Measurements from ENCODE around the gene WWOX.

Gene WWOX

GRCh38 chr16:78786635-78787034, 687.2 kb downstream of the WWOX start:
- in situ Hi-C loops (cut with HindIII; ENCODE audit: low pct_unique_long_range_greater_than_20kb, low sequenced_read_pairs) = no loop called here
- no peak for DNase-seq (ENCODE audit: low read depth in 1 of 2, low spot score in 1 of 2)
- no peak for TF ChIP-seq JUND (IDR thresholded peaks at IDR 0.05; ENCODE audit: low read depth)

DNA sequence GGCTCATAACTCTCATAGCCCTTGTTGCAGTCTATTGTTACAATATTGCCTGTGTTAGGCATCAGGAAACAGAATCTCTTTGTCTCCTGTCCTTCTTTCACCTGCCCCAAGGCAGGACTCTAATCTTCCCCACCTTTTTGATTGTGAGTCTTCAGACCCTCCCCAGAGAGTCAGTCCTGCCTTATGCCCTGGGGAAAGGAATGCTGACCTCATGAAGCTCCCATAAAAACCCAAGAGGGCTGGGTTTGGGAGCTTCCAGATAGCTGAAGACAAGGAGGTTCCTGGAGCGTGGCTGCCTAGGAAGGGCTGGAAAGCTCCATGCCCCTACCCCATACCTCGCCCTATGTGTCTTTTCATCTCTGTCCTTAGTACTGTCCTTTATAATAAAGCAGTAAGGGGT, 688.8 kb downstream of the WWOX start:
- in situ Hi-C loops (cut with HindIII; ENCODE audit: low pct_unique_long_range_greater_than_20kb, low sequenced_read_pairs) = no loop called here

GRCh38 chr16:78788696-78789095, 689.2 kb downstream of the WWOX start:
- DNase-seq (ENCODE audit: low read depth in 1 of 2, low spot score in 1 of 2) = no peak
- in situ Hi-C loops (cut with HindIII; ENCODE audit: low pct_unique_long_range_greater_than_20kb, low sequenced_read_pairs) = no loop called here
- no peak for TF ChIP-seq JUND (IDR thresholded peaks at IDR 0.05; ENCODE audit: low read depth)

More for the DNA sequence above, 688.8 kb downstream of the WWOX start:
- no peak for TF ChIP-seq JUND (IDR thresholded peaks at IDR 0.05; ENCODE audit: low read depth)
- no peak for DNase-seq (ENCODE audit: low read depth in 1 of 2, low spot score in 1 of 2)

- no peak for DNase-seq (ENCODE audit: low read depth in 1 of 2, low spot score in 1 of 2)
- in situ Hi-C loops (cut with HindIII; ENCODE audit: low pct_unique_long_range_greater_than_20kb, low sequenced_read_pairs) = no loop called here
- no peak for TF ChIP-seq JUND (IDR thresholded peaks at IDR 0.05; ENCODE audit: low read depth)
Measured at GRCh38 chr16:78789561-78789960, 690.1 kb downstream of the WWOX start.

DNA sequence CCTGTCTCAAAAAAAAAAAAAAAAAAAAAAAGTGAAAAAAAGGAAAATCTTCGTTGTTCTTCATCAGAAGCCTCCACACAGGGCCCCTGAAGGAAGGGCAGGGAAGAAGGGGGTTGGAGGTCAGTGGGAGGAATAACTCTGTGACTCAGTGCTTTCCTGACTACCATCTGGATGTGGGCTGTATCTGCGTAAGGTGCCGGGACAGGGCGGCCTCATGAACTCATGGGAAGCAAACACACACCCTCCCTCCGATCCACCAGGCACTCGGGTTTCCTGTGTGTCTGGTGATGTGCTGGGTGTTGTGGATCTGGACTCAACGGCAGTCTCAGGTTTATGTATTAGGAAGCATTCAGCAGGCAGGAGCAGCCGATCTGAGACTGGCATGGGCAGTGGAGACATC, 691.6 kb downstream of the WWOX start:
- in situ Hi-C loops (cut with HindIII; ENCODE audit: low pct_unique_long_range_greater_than_20kb, low sequenced_read_pairs) = no loop called here
- DNase-seq (ENCODE audit: low read depth in 1 of 2, low spot score in 1 of 2) = no peak
- no peak for TF ChIP-seq JUND (IDR thresholded peaks at IDR 0.05; ENCODE audit: low read depth)

DNA sequence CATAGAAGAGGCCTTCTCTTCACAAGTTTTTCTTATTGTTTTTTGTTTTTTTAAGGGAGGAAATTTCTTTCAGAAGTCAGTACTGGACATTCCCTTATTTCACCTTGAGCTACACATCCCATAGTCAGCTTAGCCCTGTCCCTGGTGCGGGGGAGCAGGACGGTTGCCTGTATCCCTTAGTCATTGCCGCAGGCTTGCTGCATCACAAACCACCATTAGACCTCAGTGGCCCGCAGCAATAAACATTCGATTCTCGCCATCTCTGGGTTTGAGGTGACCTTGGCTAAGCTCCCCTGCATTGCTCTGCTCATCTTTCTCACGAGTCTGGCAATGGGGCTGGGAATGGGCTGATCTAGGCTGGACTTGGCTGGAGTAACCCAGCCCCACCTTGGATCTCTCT, 692.5 kb downstream of the WWOX start:
- no peak for TF ChIP-seq JUND (IDR thresholded peaks at IDR 0.05; ENCODE audit: low read depth)
- DNase-seq (ENCODE audit: low read depth in 1 of 2, low spot score in 1 of 2) = no peak
- in situ Hi-C loops (cut with HindIII; ENCODE audit: low pct_unique_long_range_greater_than_20kb, low sequenced_read_pairs) = no loop called here

DNA sequence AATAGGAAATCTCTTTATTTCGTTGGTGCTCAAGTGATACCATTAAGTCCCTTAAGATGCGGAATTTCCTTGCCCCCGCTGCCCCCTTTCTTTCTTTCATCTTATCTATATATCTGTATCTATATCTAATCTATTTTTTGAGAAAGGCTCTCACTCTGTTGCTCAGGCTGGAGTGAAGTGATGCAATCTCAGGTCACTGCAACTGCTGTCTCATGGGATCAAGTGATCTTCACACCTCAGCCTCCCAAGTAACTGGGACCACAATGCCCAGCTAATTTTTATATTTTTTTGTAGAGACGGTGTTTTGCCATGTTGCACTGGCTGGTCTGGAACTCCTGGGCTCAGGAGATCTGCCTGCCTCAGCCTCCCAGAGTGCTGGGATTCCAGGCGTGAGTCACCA, 693.5 kb downstream of the WWOX start:
- DNase-seq (ENCODE audit: low read depth in 1 of 2, low spot score in 1 of 2) = no peak
- in situ Hi-C loops (cut with HindIII; ENCODE audit: low pct_unique_long_range_greater_than_20kb, low sequenced_read_pairs) = no loop called here
- no peak for TF ChIP-seq JUND (IDR thresholded peaks at IDR 0.05; ENCODE audit: low read depth)

DNA sequence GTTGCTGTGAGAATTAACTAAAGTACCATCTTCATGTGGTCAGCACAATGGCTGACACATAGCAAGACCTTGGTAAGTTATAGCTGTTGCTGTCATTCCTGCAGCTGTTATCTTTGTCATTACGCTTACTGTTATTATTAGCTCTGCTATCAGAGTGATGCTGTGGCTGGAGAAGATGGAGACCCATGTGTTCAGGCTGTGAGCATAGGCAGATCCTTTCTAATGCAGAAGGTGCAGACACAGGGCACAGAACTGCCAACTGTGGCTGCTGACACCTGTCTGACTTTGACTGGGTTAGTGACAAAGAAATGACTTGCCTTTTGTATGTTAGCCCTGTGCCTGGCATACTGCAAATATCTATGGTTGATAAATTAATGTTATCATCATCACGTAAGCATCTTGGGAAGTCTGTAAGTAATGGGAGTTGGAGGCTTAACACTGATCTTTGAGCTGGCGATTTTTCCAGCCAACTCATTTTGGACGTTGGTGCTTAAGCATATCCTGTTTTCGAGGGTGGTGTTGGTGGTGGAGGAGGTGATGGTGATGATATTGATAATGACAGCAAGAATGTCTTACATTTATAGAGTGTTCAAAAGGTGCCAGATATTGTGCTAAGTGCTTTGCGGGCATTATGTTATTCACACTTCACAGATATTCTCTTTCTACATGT, 695.3 kb downstream of the WWOX start:
- no peak for DNase-seq (ENCODE audit: low read depth in 1 of 2, low spot score in 1 of 2)
- no peak for TF ChIP-seq JUND (IDR thresholded peaks at IDR 0.05; ENCODE audit: low read depth)
- in situ Hi-C loops (cut with HindIII; ENCODE audit: low pct_unique_long_range_greater_than_20kb, low sequenced_read_pairs) = no loop called here

DNA sequence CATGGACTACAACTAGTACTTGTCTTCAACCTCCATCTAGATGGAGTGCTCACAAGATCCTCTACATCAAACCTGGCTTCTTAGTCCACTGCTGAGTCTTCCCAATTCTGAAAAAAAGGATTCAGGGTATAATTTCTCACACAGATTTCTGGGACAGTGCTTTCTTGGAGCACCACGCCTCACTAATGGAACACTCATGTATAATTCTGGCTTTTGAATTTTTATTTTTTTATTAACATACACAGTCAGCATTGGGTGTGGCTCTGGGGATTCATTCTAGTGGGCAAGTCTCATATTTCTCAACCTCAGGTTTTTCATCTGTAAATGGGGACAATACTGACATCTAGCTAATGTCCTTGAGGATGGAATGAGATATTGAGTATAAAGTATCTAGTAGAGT, 696.0 kb downstream of the WWOX start:
- TF ChIP-seq JUND (IDR thresholded peaks at IDR 0.05; ENCODE audit: low read depth) = no peak
- no peak for DNase-seq (ENCODE audit: low read depth in 1 of 2, low spot score in 1 of 2)
- in situ Hi-C loops (cut with HindIII; ENCODE audit: low pct_unique_long_range_greater_than_20kb, low sequenced_read_pairs) = no loop called here

GRCh38 chr16:78796221-78796866, 696.9 kb downstream of the WWOX start:
- peak in 1 of 2 experiments; percentile 89 for DNase-seq (ENCODE audit: low read depth in 1 of 2, low spot score in 1 of 2)
- in situ Hi-C loops (cut with HindIII; ENCODE audit: low pct_unique_long_range_greater_than_20kb, low sequenced_read_pairs) = no loop called here
- no peak for TF ChIP-seq JUND (IDR thresholded peaks at IDR 0.05; ENCODE audit: low read depth)

GRCh38 chr16:78799429-78799828, 700.0 kb downstream of the WWOX start:
- no peak for TF ChIP-seq JUND (IDR thresholded peaks at IDR 0.05; ENCODE audit: low read depth)
- in situ Hi-C loops (cut with HindIII; ENCODE audit: low pct_unique_long_range_greater_than_20kb, low sequenced_read_pairs) = no loop called here
- no peak for DNase-seq (ENCODE audit: low read depth in 1 of 2, low spot score in 1 of 2)

- DNase-seq (ENCODE audit: low read depth in 1 of 2, low spot score in 1 of 2) = peak in 1 of 2 experiments; percentile 22
- in situ Hi-C loops (cut with HindIII; ENCODE audit: low pct_unique_long_range_greater_than_20kb, low sequenced_read_pairs) = no loop called here
- TF ChIP-seq JUND (IDR thresholded peaks at IDR 0.05; ENCODE audit: low read depth) = no peak
Measured at GRCh38 chr16:78800523-78800922, 701.1 kb downstream of the WWOX start.

DNA sequence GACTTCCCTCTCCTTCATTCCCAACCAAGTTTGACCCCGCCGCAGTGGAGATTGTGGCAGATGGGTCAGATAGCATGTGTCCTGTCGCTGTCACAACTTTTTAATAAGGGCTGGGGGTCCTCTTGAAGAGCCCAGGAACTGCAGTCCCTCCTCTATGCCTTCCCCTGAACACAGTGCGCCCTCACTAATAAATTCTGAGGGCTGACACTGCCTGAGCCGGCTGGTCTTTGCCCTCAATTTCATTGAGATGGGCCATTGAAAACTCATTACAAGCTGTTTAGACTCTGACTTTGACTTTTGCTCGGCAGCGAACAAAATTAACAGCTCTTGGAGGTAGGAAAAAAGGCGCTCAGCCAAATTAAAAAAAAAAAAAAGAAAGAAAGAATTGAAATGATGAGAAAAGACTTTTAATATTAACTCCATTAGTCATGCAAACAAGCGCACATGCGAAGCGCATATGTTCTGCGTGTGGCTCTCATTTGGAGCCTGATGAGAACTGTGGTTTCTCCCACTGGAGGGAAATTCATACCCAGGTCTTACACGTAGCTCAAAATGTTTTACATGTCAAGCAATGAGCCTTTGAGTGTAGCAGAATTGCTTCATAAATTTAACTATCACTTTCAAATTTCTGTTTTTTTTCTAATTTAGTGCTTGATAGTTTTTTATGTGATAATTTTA, 704.7 kb downstream of the WWOX start:
- no peak for DNase-seq (ENCODE audit: low read depth in 1 of 2, low spot score in 1 of 2)
- in situ Hi-C loops (cut with HindIII; ENCODE audit: low pct_unique_long_range_greater_than_20kb, low sequenced_read_pairs) = no loop called here
- TF ChIP-seq JUND (IDR thresholded peaks at IDR 0.05; ENCODE audit: low read depth) = no peak
